ENCODE data around the gene HCN3.
"Not testable (repeated sequence)": the region's sequence is repeated elsewhere in the genome, so short reads cannot be mapped to it uniquely, and the experiment has no call there.

Gene HCN3

DNA sequence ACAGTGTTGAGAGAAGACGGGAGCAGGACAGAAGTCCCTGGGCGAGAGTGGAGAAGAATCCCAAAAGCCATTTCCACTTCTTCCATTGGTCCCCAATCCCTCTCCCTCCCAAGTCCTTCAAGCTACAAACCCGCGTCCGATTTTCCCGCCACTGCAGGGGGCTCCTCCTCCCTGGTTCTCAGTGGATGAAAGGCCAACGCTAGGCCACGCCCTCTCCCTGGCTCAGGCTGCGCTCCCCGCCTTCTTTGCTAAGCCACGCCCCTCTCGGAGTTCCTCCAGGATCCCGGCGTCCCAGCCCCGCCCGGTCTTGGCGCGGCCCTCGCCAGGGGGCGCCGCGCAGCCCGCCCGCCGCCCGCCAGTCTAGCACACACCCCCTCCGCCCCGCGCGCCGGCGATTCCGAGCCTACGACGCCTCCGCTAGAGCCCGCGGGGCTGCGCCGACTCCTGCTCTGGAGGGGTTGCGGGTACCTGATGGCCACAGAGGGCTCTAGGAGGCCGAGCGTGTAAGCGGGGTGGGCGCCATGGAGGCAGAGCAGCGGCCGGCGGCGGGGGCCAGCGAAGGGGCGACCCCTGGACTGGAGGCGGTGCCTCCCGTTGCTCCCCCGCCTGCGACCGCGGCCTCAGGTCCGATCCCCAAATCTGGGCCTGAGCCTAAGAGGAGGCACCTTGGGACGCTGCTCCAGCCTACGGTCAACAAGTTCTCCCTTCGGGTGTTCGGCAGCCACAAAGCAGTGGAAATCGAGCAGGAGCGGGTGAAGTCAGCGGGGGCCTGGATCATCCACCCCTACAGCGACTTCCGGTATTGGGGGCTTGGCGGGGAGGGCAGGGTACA, at the start of gene HCN3:
HCN3 (plus strand) TSS at position 394 of the 832 bp plus-strand sequence; CDS start at position 522, 128 bp downstream.
- peak within 1 kb of the TSS; percentile 89 for H2AFZ ChIP-seq (ENCODE audit: low read length)
- TF ChIP-seq, protein P1, sequence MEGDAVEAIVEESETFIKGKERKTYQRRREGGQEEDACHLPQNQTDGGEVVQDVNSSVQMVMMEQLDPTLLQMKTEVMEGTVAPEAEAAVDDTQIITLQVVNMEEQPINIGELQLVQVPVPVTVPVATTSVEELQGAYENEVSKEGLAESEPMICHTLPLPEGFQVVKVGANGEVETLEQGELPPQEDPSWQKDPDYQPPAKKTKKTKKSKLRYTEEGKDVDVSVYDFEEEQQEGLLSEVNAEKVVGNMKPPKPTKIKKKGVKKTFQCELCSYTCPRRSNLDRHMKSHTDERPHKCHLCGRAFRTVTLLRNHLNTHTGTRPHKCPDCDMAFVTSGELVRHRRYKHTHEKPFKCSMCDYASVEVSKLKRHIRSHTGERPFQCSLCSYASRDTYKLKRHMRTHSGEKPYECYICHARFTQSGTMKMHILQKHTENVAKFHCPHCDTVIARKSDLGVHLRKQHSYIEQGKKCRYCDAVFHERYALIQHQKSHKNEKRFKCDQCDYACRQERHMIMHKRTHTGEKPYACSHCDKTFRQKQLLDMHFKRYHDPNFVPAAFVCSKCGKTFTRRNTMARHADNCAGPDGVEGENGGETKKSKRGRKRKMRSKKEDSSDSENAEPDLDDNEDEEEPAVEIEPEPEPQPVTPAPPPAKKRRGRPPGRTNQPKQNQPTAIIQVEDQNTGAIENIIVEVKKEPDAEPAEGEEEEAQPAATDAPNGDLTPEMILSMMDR (conservative IDR thresholded peaks at IDR 0.05; ENCODE audit: low read length): peak; percentile 57
- no peak for TF ChIP-seq EZH2phosphoT487 (IDR thresholded peaks at IDR 0.05; ENCODE audit: borderline replicate concordance)
- no peaks in the 10 kb centered on the region for H3F3A ChIP-seq (ENCODE audit: low read depth)

DNA sequence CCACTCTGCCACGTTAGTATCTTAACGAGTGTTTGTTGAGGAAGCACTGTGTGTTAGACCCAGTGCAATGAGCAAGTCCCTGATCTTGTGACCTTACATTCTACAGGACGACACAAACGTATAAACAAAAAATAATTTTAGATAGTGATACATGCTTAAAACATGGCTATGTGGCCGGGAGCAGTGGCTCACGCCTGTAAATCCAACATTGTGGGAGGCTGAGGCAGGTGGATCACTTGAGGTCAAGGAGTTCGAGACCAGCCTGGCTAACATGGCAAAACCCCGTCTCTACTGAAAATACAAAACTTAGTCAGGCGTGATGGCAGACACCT, 49.2 kb upstream of the HCN3 start:
- H4K20me1 ChIP-seq (ENCODE audit: insufficient read depth, low read length, poor library complexity, severe bottlenecking): peaks cover 9% of the 10 kb centered on the region
- no peaks in the 10 kb centered on the region for H3K9me2 ChIP-seq (replicated peaks; ENCODE audit: low read depth, low read length)
- peaks cover 24% of the 10 kb centered on the region for H3K4me1 ChIP-seq (ENCODE audit: insufficient read depth, low read length, poor library complexity, severe bottlenecking)
- H3K4me3 ChIP-seq (ENCODE audit: low read length, poor library complexity, severe bottlenecking): peak overlapping the region; percentile 82
- TF ChIP-seq, protein P1 (conservative IDR thresholded peaks at IDR 0.05; ENCODE audit: low read length): peak; percentile 16; the same call in 1 of the 2 replicates
- TF ChIP-seq EZH2phosphoT487 (IDR thresholded peaks at IDR 0.05; ENCODE audit: borderline replicate concordance): no peak
- peaks cover 5% of the 10 kb centered on the region; the same call in 1 of the 2 replicates for H3F3A ChIP-seq (ENCODE audit: low read depth)
- H3K4me2 ChIP-seq (ENCODE audit: low read depth, low read length, poor library complexity, severe bottlenecking): peak overlapping the region; percentile 88
- H2AFZ ChIP-seq (ENCODE audit: low read length): peak overlapping the region; percentile 47
- no peaks in the 10 kb centered on the region for H3K9me3 ChIP-seq (ENCODE audit: insufficient read depth, low read depth, low read length)
- H3K27me3 ChIP-seq (ENCODE audit: insufficient read depth, low read length, poor library complexity, severe bottlenecking): peaks cover 5% of the 10 kb centered on the region
- no peaks in the 10 kb centered on the region for H3K36me3 ChIP-seq (ENCODE audit: insufficient read depth, low read length)
- H3K9ac ChIP-seq (ENCODE audit: low read depth, low read length, poor library complexity, severe bottlenecking): peak overlapping the region; percentile 99
- peaks cover 37% of the 10 kb centered on the region for H3K79me2 ChIP-seq (ENCODE audit: insufficient read depth, low read length)

More for the DNA sequence above, at the start of gene HCN3:
- Histone ChIP-seq H3K9ac (ENCODE audit: low read depth, low read length, poor library complexity, severe bottlenecking) (peak within 1 kb of the TSS; percentile 67), H3K4me3 (ENCODE audit: low read length, poor library complexity, severe bottlenecking) (peak within 1 kb of the TSS; percentile 72), H3K9me3 (ENCODE audit: insufficient read depth, low read depth, low read length) (no peaks in the 10 kb centered on the region), H3K27me3 (ENCODE audit: insufficient read depth, low read length, poor library complexity, severe bottlenecking) (no peaks in the 10 kb centered on the region), H3K4me1 (ENCODE audit: insufficient read depth, low read length, poor library complexity, severe bottlenecking) (peaks cover 18% of the 10 kb centered on the region), H3K36me3 (ENCODE audit: insufficient read depth, low read length) (no peaks in the 10 kb centered on the region), H3K9me2 (replicated peaks; ENCODE audit: low read depth, low read length) (no peaks in the 10 kb centered on the region), H4K20me1 (ENCODE audit: insufficient read depth, low read length, poor library complexity, severe bottlenecking) (peaks cover 11% of the 10 kb centered on the region), H3K4me2 (ENCODE audit: low read depth, low read length, poor library complexity, severe bottlenecking) (peak within 1 kb of the TSS; percentile 77), H3K79me2 (ENCODE audit: insufficient read depth, low read length) (peaks cover 14% of the 10 kb centered on the region)

DNA sequence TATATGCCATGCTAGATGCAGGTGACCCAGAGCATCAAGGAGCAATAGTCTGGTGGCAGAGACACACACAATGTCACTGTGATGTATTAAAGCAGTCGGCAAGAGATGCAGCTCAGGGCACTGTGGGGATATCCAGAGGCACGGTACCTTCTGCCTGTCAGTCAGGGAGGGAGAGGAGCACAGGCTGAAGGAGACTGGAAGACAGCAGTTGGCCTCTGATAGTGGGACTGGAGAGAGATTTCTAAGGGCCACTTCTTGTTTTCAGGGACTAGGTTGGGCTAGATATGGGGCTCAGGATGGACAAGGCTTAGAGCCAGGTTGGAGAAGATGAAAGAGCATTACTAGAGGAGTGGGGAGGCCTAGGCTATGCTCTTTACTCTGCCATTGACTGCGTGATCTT, 46.0 kb upstream of the HCN3 start:
- H3K9ac ChIP-seq (ENCODE audit: low read depth, low read length, poor library complexity, severe bottlenecking); H2AFZ ChIP-seq (ENCODE audit: low read length); H3K9me2 ChIP-seq (replicated peaks; ENCODE audit: low read depth, low read length); H3K4me2 ChIP-seq (ENCODE audit: low read depth, low read length, poor library complexity, severe bottlenecking); H3K36me3 ChIP-seq (ENCODE audit: insufficient read depth, low read length); H3F3A ChIP-seq (ENCODE audit: low read depth); H3K9me3 ChIP-seq (ENCODE audit: insufficient read depth, low read depth, low read length); H3K4me3 ChIP-seq (ENCODE audit: low read length, poor library complexity, severe bottlenecking); H4K20me1 ChIP-seq (ENCODE audit: insufficient read depth, low read length, poor library complexity, severe bottlenecking); H3K27me3 ChIP-seq (ENCODE audit: insufficient read depth, low read length, poor library complexity, severe bottlenecking): not testable (repeated sequence)
- peaks cover 13% of the 10 kb centered on the region for H3K79me2 ChIP-seq (ENCODE audit: insufficient read depth, low read length)
- peaks cover 13% of the 10 kb centered on the region for H3K4me1 ChIP-seq (ENCODE audit: insufficient read depth, low read length, poor library complexity, severe bottlenecking)

DNA sequence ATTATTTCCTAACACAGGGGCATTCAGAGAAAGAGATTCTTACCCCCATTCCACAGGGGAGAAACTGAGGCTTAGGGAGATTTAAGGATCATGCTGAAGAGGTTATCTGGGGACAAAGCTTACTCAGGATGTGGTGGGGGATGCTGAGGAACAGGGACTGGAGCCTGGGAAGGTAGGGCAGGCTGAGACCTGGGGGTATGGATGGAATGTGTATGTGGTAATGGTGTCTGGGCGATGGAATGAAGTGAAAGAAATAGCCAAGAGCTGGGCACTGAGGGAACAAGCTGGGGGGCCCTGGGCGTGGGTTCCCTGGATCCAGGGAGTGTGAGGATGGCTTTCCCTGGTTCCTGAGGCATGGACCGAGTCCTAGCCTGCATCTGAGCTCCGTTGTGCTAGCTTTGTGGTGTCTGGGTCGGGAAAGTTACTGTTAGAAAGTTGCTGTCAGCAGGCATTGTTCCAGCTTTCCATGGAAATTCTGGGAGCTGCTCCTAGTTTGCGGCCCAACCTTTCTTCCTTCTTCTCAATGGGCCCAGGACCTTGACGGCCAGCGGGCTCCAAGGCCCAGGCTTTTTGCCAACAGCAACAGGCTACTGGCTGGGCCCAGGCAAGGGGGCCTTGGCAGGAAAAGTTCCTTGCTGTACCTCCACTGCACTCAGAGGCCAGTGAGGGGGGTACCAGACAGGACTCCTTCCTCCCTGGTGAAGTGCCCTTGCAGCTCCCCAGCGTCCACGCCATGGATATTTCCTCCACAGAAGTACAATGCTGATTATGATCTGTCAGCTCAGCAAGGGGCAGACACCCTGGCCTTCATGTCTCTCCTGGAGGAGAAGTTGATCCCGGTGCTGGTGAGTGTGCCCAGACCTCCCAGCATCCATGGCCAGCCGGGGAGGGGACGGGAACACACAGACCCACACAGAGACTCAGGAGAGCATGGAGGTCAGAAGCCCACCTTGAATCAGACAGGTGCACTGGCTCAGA, 45.0 kb upstream of the HCN3 start:
- not testable (repeated sequence) for H3F3A ChIP-seq (ENCODE audit: low read depth); H2AFZ ChIP-seq (ENCODE audit: low read length); H3K9ac ChIP-seq (ENCODE audit: low read depth, low read length, poor library complexity, severe bottlenecking); H3K27me3 ChIP-seq (ENCODE audit: insufficient read depth, low read length, poor library complexity, severe bottlenecking); H3K4me3 ChIP-seq (ENCODE audit: low read length, poor library complexity, severe bottlenecking); H3K36me3 ChIP-seq (ENCODE audit: insufficient read depth, low read length); H3K9me3 ChIP-seq (ENCODE audit: insufficient read depth, low read depth, low read length); H3K4me2 ChIP-seq (ENCODE audit: low read depth, low read length, poor library complexity, severe bottlenecking); H3K79me2 ChIP-seq (ENCODE audit: insufficient read depth, low read length); H4K20me1 ChIP-seq (ENCODE audit: insufficient read depth, low read length, poor library complexity, severe bottlenecking); H3K9me2 ChIP-seq (replicated peaks; ENCODE audit: low read depth, low read length)
- peaks cover 11% of the 10 kb centered on the region for H3K4me1 ChIP-seq (ENCODE audit: insufficient read depth, low read length, poor library complexity, severe bottlenecking)

DNA sequence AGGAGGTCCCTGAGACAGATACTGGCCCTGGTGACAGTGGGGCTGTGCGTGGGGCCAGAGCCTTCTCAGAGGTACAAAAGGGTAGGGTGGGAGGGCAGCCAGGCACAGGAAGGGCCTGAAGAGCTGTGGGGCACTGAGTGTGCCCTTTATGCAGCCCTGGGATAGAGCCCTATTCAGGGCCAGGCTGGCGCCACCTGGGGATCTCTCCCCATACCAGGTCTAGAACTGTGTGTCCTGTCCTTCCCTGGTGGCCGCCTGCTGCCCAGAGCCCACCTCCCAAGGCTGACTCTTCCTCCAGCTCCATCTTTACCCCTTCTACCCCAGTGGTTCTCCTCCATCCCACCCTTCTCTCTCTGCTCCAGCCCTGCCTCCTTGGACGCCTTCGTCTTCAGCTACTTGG, 43.8 kb upstream of the HCN3 start:
- H3K79me2 ChIP-seq (ENCODE audit: insufficient read depth, low read length); H3K36me3 ChIP-seq (ENCODE audit: insufficient read depth, low read length); H3K4me2 ChIP-seq (ENCODE audit: low read depth, low read length, poor library complexity, severe bottlenecking); H4K20me1 ChIP-seq (ENCODE audit: insufficient read depth, low read length, poor library complexity, severe bottlenecking); H3F3A ChIP-seq (ENCODE audit: low read depth); H3K9me3 ChIP-seq (ENCODE audit: insufficient read depth, low read depth, low read length); H3K27me3 ChIP-seq (ENCODE audit: insufficient read depth, low read length, poor library complexity, severe bottlenecking); H3K9me2 ChIP-seq (replicated peaks; ENCODE audit: low read depth, low read length); H3K4me3 ChIP-seq (ENCODE audit: low read length, poor library complexity, severe bottlenecking); H3K9ac ChIP-seq (ENCODE audit: low read depth, low read length, poor library complexity, severe bottlenecking); H3K4me1 ChIP-seq (ENCODE audit: insufficient read depth, low read length, poor library complexity, severe bottlenecking); H2AFZ ChIP-seq (ENCODE audit: low read length): not testable (repeated sequence)

Data from Loucy (cell line).